Measurements from ENCODE around the gene FAAP20. TPM values are rescaled to one million over a fixed set of nuclear protein-coding genes. Genes with fewer than 3 reads are reported as not detected.

Gene FAAP20
- total RNA-seq, 3 donors from 2014 or later (not counting 1 experiment from before 2014, with no cell fraction given), result 40.3 to 53.0 (median 43.3) TPM

- TF ChIP-seq CTCF (IDR thresholded peaks at IDR 0.05), result no peak
- DNase-seq (no peak), ATAC-seq (no peak)
- Histone ChIP-seq H3K27me3 (ENCODE audit: control insufficient read depth, insufficient read depth, low read length) (peaks cover 5% of the 10 kb centered on the region), H3K4me1 (ENCODE audit: control insufficient read depth, insufficient read depth, low read length) (peaks cover 22% of the 10 kb centered on the region), H3K9me3 (ENCODE audit: control insufficient read depth, insufficient read depth, low read length) (no peaks in the 10 kb centered on the region), H3K4me3 (ENCODE audit: low read length) (no peak overlapping the region), H3K27ac (ENCODE audit: low read length) (no peak overlapping the region), H3K36me3 (ENCODE audit: control insufficient read depth, insufficient read depth, low read length) (no peaks in the 10 kb centered on the region)
- 92% methylated on average over 13 of the region's 13 CpGs for WGBS (ENCODE audit: insufficient coverage)
- Mint-ChIP-seq H3K4me1 (peaks cover 0 to 5% of the 10 kb centered on the region in 2 donors), H3K27me3 (ENCODE audit: low read depth in 2 of 2) (peaks cover 0 to 1% of the 10 kb centered on the region in 2 donors), H3K4me3 (no peak overlapping the region), H3K9me3 (no peaks in the 10 kb centered on the region), H3K27ac (no peak overlapping the region), H3K36me3 (no peaks in the 10 kb centered on the region)
- intact Hi-C loops (cut with micrococcal nuclease), result no loop called here
Observed at GRCh38 chr1:2210786-2211185, 16.2 kb upstream of the FAAP20 start.

- Mint-ChIP-seq H3K9me3 (no peaks in the 10 kb centered on the region), H3K4me1 (peaks cover 0 to 5% of the 10 kb centered on the region in 2 donors), H3K36me3 (no peaks in the 10 kb centered on the region), H3K27ac (no peak overlapping the region), H3K27me3 (ENCODE audit: low read depth in 2 of 2) (no peaks in the 10 kb centered on the region), H3K4me3 (no peak overlapping the region)
- no peak overlapping the region for H3K27ac ChIP-seq (ENCODE audit: low read length)
- H3K4me1 ChIP-seq (ENCODE audit: control insufficient read depth, insufficient read depth, low read length), result peaks cover 25% of the 10 kb centered on the region
- H3K9me3 ChIP-seq (ENCODE audit: control insufficient read depth, insufficient read depth, low read length), result no peaks in the 10 kb centered on the region
- TF ChIP-seq CTCF (IDR thresholded peaks at IDR 0.05), result no peak
- no peak for ATAC-seq
- no peak overlapping the region for H3K4me3 ChIP-seq (ENCODE audit: low read length)
- intact Hi-C loops (cut with micrococcal nuclease), result no loop called here
- H3K36me3 ChIP-seq (ENCODE audit: control insufficient read depth, insufficient read depth, low read length), result no peaks in the 10 kb centered on the region
- no peak for DNase-seq
- peaks cover 5% of the 10 kb centered on the region for H3K27me3 ChIP-seq (ENCODE audit: control insufficient read depth, insufficient read depth, low read length)
- WGBS (ENCODE audit: insufficient coverage), result 83% methylated on average over 15 of the region's 19 CpGs
Observed at GRCh38 chr1:2210084-2210653, 15.6 kb upstream of the FAAP20 start.

- H3K4me1 ChIP-seq (ENCODE audit: control insufficient read depth, insufficient read depth, low read length), result peaks cover 27% of the 10 kb centered on the region
- H3K4me3 Mint-ChIP-seq, result peak overlapping the region; percentile 49
- no peak for ATAC-seq
- H3K27ac ChIP-seq (ENCODE audit: low read length), result no peak overlapping the region
- DNase-seq, result no peak
- no peaks in the 10 kb centered on the region for H3K9me3 Mint-ChIP-seq
- H3K36me3 Mint-ChIP-seq, result no peaks in the 10 kb centered on the region
- 89% methylated on average over 18 of the region's 18 CpGs for WGBS (ENCODE audit: insufficient coverage)
- H3K4me3 ChIP-seq (ENCODE audit: low read length), result no peak overlapping the region
- no peak for TF ChIP-seq CTCF (IDR thresholded peaks at IDR 0.05)
- peaks cover 0 to 7% of the 10 kb centered on the region in 2 donors for H3K4me1 Mint-ChIP-seq
- intact Hi-C loops (cut with micrococcal nuclease), result no loop called here
- H3K9me3 ChIP-seq (ENCODE audit: control insufficient read depth, insufficient read depth, low read length), result no peaks in the 10 kb centered on the region
- no peaks in the 10 kb centered on the region for H3K36me3 ChIP-seq (ENCODE audit: control insufficient read depth, insufficient read depth, low read length)
- peaks cover 5% of the 10 kb centered on the region for H3K27me3 ChIP-seq (ENCODE audit: control insufficient read depth, insufficient read depth, low read length)
- no peaks in the 10 kb centered on the region for H3K27me3 Mint-ChIP-seq (ENCODE audit: low read depth in 2 of 2)
- H3K27ac Mint-ChIP-seq, result no peak overlapping the region
Observed at GRCh38 chr1:2209400-2210083, 15.0 kb upstream of the FAAP20 start.
